Neural cell (in vitro differentiated cells): ENCODE results near the gene ZNF516. TPM values are rescaled to one million over a fixed set of nuclear protein-coding genes. Genes with fewer than 3 reads are reported as not detected.

Source experiments
- H2AFZ ChIP-seq: fragments of 200-600, 300-800 bp; sonication (generic), shearing (Covaris generic); 2 replicates; pipeline ENCODE4 v1.6.0; 2014; ENCODE audit warnings: low read depth, mild to moderate bottlenecking, antibody characterized with exemption, low read length, moderate library complexity
- H3F3A ChIP-seq: fragments of 200-600 bp; shearing (Covaris generic); 2 replicates; pipeline ENCODE4 v1.6.1; 2016; ENCODE audit warnings: mild to moderate bottlenecking, moderate library complexity, mixed read lengths, antibody characterized with exemption, low read length; ENCODE audit not compliant: insufficient read depth, poor library complexity, severe bottlenecking
- H3K27ac ChIP-seq: fragments of 200-600, 300-800 bp; sonication (generic), shearing (Covaris generic); 2 replicates; pipeline ENCODE4 v1.5.1; 2014; ENCODE audit warnings: mild to moderate bottlenecking, low read length, moderate library complexity
- H3K27me3 ChIP-seq: fragments of 300-800, 200-600 bp; sonication (generic), shearing (Covaris generic); 2 replicates; pipeline ENCODE4 v1.6.0; 2014; ENCODE audit warnings: mild to moderate bottlenecking, low read depth, low read length, moderate library complexity; ENCODE audit not compliant: insufficient read depth
- H3K36me3 ChIP-seq: fragments of 300-800, 200-600 bp; sonication (generic), shearing (Covaris generic); 2 replicates; pipeline ENCODE4 v1.5.1; 2014; ENCODE audit warnings: mild to moderate bottlenecking, antibody characterized with exemption, low read length, moderate library complexity; ENCODE audit not compliant: insufficient read depth
- H3K4me2 ChIP-seq: fragments of 300-800, 200-600 bp; sonication (generic), shearing (Covaris generic); 2 replicates; pipeline ENCODE4 v1.6.0; 2014; ENCODE audit warnings: mild to moderate bottlenecking, low read length
- H3K4me3 ChIP-seq: fragments of 300-800, 200-600 bp; sonication (generic), shearing (Covaris generic); 2 replicates; pipeline ENCODE4 v1.5.1; 2014; ENCODE audit warnings: mild to moderate bottlenecking, low read length, moderate library complexity
- H3K79me2 ChIP-seq: fragments of 200-600 bp; shearing (Covaris generic); replicated peaks from 2 replicates; pipeline ENCODE4 v1.6.0; 2014; ENCODE audit warnings: mild to moderate bottlenecking, low read length, moderate library complexity; ENCODE audit not compliant: insufficient read depth
- H3K9ac ChIP-seq: fragments of 300-800, 200-600 bp; sonication (generic), shearing (Covaris generic); 2 replicates; pipeline ENCODE4 v1.6.1; 2016; ENCODE audit warnings: mild to moderate bottlenecking, low read length, mixed read lengths
- H3K9me2 ChIP-seq: fragments of 200-600 bp; shearing (Covaris generic); 2 replicates; pipeline ENCODE4 v1.6.1; 2016; ENCODE audit warnings: mild to moderate bottlenecking, low read length, mixed read lengths; ENCODE audit not compliant: insufficient read depth
- H3K9me3 ChIP-seq: fragments of 200-600, 300-800 bp; sonication (generic), shearing (Covaris generic); 2 replicates; pipeline ENCODE4 v1.6.1; 2016; ENCODE audit warnings: mild to moderate bottlenecking, mixed run types, low read length, moderate library complexity, mixed read lengths
- H4K20me1 ChIP-seq: fragments of 200-600 bp; shearing (Covaris generic); 2 replicates; pipeline ENCODE4 v1.6.1; 2016; ENCODE audit warnings: mild to moderate bottlenecking, mixed run types; ENCODE audit not compliant: insufficient read depth
- EP300 ChIP-seq: fragments of 450-650 bp; conservative IDR thresholded peaks from 2 replicates; pipeline ENCODE4 v1.6.1; 2014; ENCODE audit warnings: antibody characterized with exemption, mild to moderate bottlenecking, moderate library complexity; ENCODE audit not compliant: poor library complexity, severe bottlenecking
- EZH2 ChIP-seq: fragments of 200-600, 300-800 bp; shearing (Covaris generic), sonication (generic); IDR thresholded peaks from 2 replicates; pipeline ENCODE4 v1.6.1; 2014; ENCODE audit warnings: antibody characterized with exemption, low read length, borderline replicate concordance, mild to moderate bottlenecking; ENCODE audit not compliant: insufficient read depth, poor library complexity, severe bottlenecking
- MXI1 ChIP-seq: fragments of 450-650 bp; conservative IDR thresholded peaks from 2 replicates; pipeline ENCODE4 v1.6.1; 2014; ENCODE audit warnings: antibody characterized with exemption, mild to moderate bottlenecking; ENCODE audit not compliant: poor library complexity, severe bottlenecking
- POLR2AphosphoS5 ChIP-seq: IDR thresholded peaks from 2 replicates; pipeline ENCODE4 v1.6.1; 2012
- RAD21 ChIP-seq: fragments of 450-650 bp; conservative IDR thresholded peaks from 2 replicates; pipeline ENCODE4 v1.6.1; 2014; ENCODE audit warnings: antibody characterized with exemption, mild to moderate bottlenecking, moderate library complexity
- SMC3 ChIP-seq: fragments of 450-650 bp; conservative IDR thresholded peaks from 2 replicates; pipeline ENCODE4 v1.6.1; 2014; ENCODE audit warnings: antibody characterized with exemption, mild to moderate bottlenecking, moderate library complexity; ENCODE audit not compliant: poor library complexity
- TAF1 ChIP-seq: IDR thresholded peaks from 2 replicates; pipeline ENCODE4 v1.6.1; 2012; ENCODE audit warnings: low read depth
- polyA plus RNA-seq: library from polyadenylated mRNA; depleted of rRNA; stranded (reverse); fragments of >200 nt; gene quantifications from 2 replicates; pipeline ENCODE4 v1.2.3, GENCODE V29; 2014
- TF ChIP-seq, protein P1 (sequence below): IDR thresholded peaks from 2 replicates; pipeline ENCODE4 v1.6.1; 2012; ENCODE audit warnings: borderline replicate concordance
- TF ChIP-seq, protein P2 (sequence below): fragments of 450-650 bp; IDR thresholded peaks from 2 replicates; pipeline ENCODE4 v1.5.1; 2014; ENCODE audit warnings: antibody characterized with exemption, mild to moderate bottlenecking, moderate library complexity; ENCODE audit not compliant: poor library complexity, severe bottlenecking

The ZNF516 gene
- polyA plus RNA-seq, 1 donor from 2014 or later: 11.5 TPM

GRCh38 chr18:76361219-76361618 is 133.8 kb downstream of the ZNF516 start:
- Histone ChIP-seq H3K79me2 (peaks cover 3% of the 10 kb centered on the region), H4K20me1 (no peaks in the 10 kb centered on the region), H3K27ac (no peak overlapping the region), H3K9me3 (no peaks in the 10 kb centered on the region), H3F3A (no peaks in the 10 kb centered on the region), H3K9me2 (no peaks in the 10 kb centered on the region), H3K4me3 (no peak overlapping the region), H3K4me2 (no peak overlapping the region), H3K36me3 (no peaks in the 10 kb centered on the region), H3K27me3 (no peaks in the 10 kb centered on the region), H2AFZ (no peak overlapping the region), H3K9ac (no peak overlapping the region)
- no peak for TF ChIP-seq TAF1
- no peak for TF ChIP-seq EP300
- TF ChIP-seq SMC3: no peak
- no peak for TF ChIP-seq EZH2
- TF ChIP-seq, protein P1, sequence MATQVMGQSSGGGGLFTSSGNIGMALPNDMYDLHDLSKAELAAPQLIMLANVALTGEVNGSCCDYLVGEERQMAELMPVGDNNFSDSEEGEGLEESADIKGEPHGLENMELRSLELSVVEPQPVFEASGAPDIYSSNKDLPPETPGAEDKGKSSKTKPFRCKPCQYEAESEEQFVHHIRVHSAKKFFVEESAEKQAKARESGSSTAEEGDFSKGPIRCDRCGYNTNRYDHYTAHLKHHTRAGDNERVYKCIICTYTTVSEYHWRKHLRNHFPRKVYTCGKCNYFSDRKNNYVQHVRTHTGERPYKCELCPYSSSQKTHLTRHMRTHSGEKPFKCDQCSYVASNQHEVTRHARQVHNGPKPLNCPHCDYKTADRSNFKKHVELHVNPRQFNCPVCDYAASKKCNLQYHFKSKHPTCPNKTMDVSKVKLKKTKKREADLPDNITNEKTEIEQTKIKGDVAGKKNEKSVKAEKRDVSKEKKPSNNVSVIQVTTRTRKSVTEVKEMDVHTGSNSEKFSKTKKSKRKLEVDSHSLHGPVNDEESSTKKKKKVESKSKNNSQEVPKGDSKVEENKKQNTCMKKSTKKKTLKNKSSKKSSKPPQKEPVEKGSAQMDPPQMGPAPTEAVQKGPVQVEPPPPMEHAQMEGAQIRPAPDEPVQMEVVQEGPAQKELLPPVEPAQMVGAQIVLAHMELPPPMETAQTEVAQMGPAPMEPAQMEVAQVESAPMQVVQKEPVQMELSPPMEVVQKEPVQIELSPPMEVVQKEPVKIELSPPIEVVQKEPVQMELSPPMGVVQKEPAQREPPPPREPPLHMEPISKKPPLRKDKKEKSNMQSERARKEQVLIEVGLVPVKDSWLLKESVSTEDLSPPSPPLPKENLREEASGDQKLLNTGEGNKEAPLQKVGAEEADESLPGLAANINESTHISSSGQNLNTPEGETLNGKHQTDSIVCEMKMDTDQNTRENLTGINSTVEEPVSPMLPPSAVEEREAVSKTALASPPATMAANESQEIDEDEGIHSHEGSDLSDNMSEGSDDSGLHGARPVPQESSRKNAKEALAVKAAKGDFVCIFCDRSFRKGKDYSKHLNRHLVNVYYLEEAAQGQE: no peak
- no peak for TF ChIP-seq POLR2AphosphoS5
- TF ChIP-seq, protein P2, sequence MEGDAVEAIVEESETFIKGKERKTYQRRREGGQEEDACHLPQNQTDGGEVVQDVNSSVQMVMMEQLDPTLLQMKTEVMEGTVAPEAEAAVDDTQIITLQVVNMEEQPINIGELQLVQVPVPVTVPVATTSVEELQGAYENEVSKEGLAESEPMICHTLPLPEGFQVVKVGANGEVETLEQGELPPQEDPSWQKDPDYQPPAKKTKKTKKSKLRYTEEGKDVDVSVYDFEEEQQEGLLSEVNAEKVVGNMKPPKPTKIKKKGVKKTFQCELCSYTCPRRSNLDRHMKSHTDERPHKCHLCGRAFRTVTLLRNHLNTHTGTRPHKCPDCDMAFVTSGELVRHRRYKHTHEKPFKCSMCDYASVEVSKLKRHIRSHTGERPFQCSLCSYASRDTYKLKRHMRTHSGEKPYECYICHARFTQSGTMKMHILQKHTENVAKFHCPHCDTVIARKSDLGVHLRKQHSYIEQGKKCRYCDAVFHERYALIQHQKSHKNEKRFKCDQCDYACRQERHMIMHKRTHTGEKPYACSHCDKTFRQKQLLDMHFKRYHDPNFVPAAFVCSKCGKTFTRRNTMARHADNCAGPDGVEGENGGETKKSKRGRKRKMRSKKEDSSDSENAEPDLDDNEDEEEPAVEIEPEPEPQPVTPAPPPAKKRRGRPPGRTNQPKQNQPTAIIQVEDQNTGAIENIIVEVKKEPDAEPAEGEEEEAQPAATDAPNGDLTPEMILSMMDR: no peak
- no peak for TF ChIP-seq MXI1
- no peak for TF ChIP-seq RAD21

DNA sequence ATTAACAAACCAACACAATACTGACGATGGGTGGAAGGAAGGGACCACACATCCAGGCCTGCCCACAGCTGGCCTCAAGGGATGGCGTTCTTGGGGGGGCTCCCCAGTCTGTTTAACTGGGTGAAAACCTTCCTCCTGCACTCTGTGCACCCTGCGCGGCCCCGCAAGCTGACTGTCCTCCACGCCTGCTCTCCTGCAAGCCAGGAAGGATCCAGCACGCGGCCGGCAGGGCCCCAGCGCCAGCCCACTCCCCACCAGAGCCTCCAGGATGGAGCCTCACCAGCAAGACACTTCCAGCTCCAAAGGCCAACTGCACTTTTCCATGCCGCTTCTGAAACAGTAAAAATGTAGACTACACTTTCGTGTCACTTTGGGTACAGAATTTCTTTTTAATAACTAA is 135.1 kb downstream of the ZNF516 start:
- Histone ChIP-seq H3K4me2 (no peak overlapping the region), H3K36me3 (no peaks in the 10 kb centered on the region), H3K4me3 (no peak overlapping the region), H3K9me2 (no peaks in the 10 kb centered on the region), H3K9ac (no peak overlapping the region), H3F3A (no peaks in the 10 kb centered on the region), H3K9me3 (no peaks in the 10 kb centered on the region), H4K20me1 (no peaks in the 10 kb centered on the region), H2AFZ (no peak overlapping the region), H3K27me3 (no peaks in the 10 kb centered on the region), H3K27ac (no peak overlapping the region), H3K79me2 (no peaks in the 10 kb centered on the region)
- no peak for TF ChIP-seq RAD21
- no peak for TF ChIP-seq TAF1
- no peak for TF ChIP-seq SMC3
- TF ChIP-seq, protein P1: no peak
- no peak for TF ChIP-seq EP300
- TF ChIP-seq EZH2: no peak
- no peak for TF ChIP-seq POLR2AphosphoS5
- no peak for TF ChIP-seq MXI1
- TF ChIP-seq, protein P2: no peak
